ENCODE measurements around the gene PIGR. TPM values are rescaled to one million over a fixed set of nuclear protein-coding genes. Genes with fewer than 3 reads are reported as not detected.
A peak's percentile ranks its signal among the peaks of the same experiment; 100 is the strongest.

Gene PIGR
- total and polyA plus RNA-seq, 9 of the 15 experiments (the other 6 are each of a cell fraction or from before 2014, with no cell fraction given), result 0.01 to 1.5 (median 0.03) TPM; not detected in 4

GRCh38 chr1:206911064-206911663, 35.1 kb downstream of the PIGR start (continued):
- TF ChIP-seq ZNF140 (CRISPR knock-in tag; IDR thresholded peaks at IDR 0.05) (no peak), BCL6 (CRISPR knock-in tag; IDR thresholded peaks at IDR 0.05) (no peak), CHD4 (IDR thresholded peaks at IDR 0.05; ENCODE audit: insufficient read depth, insufficient replicate concordance, low read depth, low read length, poor library complexity, severe bottlenecking) (no peak), RAD21 (CRISPR knock-in tag; conservative IDR thresholded peaks at IDR 0.05 in 1 of 2, IDR thresholded peaks at IDR 0.05 in 1 of 2) (peak; percentile 58 to 59), PHTF2 (CRISPR knock-in tag; IDR thresholded peaks at IDR 0.05) (no peak), ZNF431 (CRISPR knock-in tag; IDR thresholded peaks at IDR 0.05) (no peak), ZNF444 (CRISPR knock-in tag; IDR thresholded peaks at IDR 0.05) (no peak), HLTF (IDR thresholded peaks at IDR 0.05) (no peak), TCF3 (CRISPR knock-in tag; IDR thresholded peaks at IDR 0.05) (no peak), MEF2A (IDR thresholded peaks at IDR 0.05; ENCODE audit: control insufficient read depth, low read depth, low read length) (0 out of 2 replicates have a peak, but pooled peaks have one; percentile 21), TAF15 (IDR thresholded peaks at IDR 0.05; ENCODE audit: low read depth, low read length) (no peak), ATF1 (CRISPR knock-in tag; IDR thresholded peaks at IDR 0.05) (no peak), ATF1 (tag; IDR thresholded peaks at IDR 0.05) (no peak), ZNF583 (CRISPR knock-in tag; IDR thresholded peaks at IDR 0.05) (no peak), ZBTB49 (CRISPR knock-in tag; IDR thresholded peaks at IDR 0.05; ENCODE audit: borderline replicate concordance) (no peak), FOSL1 (tag; conservative IDR thresholded peaks at IDR 0.05) (0 out of 2 replicates have a peak, but pooled peaks have one; percentile 16), FOXK2 (conservative IDR thresholded peaks at IDR 0.05 in 1 of 2, IDR thresholded peaks at IDR 0.05 in 1 of 2; ENCODE audit: low read depth in 2 of 2) (no peak), HINFP (tag; conservative IDR thresholded peaks at IDR 0.05; ENCODE audit: low read depth) (no peak), SMARCB1 (IDR thresholded peaks at IDR 0.05; ENCODE audit: insufficient read length, low read depth) (no peak)
